Endodermal cell (in vitro differentiated cells): ENCODE results near the gene GJA10. TPM values are rescaled to one million over a fixed set of nuclear protein-coding genes. Genes with fewer than 3 reads are reported as not detected.

ENCODE experiments used
- DNase-seq: peaks from one replicate; pipeline ENCODE4 v3.0.0-alpha.2; 2017
- H3K27ac ChIP-seq: 2 replicates; pipeline ENCODE4 v1.5.1; 2013; ENCODE audit warnings: mild to moderate bottlenecking, low read depth, low read length, moderate library complexity
- H3K27me3 ChIP-seq: 2 replicates; pipeline ENCODE4 v1.6.1; 2013; ENCODE audit warnings: mild to moderate bottlenecking, low read length, moderate library complexity; ENCODE audit not compliant: insufficient read depth, control insufficient read depth, poor library complexity, severe bottlenecking
- H3K36me3 ChIP-seq: 2 replicates; pipeline ENCODE4 v1.7.0; 2013; ENCODE audit warnings: mild to moderate bottlenecking, low read length, moderate library complexity; ENCODE audit not compliant: control insufficient read depth, insufficient read depth
- H3K4me1 ChIP-seq: one replicate; pipeline ENCODE4 v1.7.0; 2013; ENCODE audit warnings: low read length; ENCODE audit not compliant: control insufficient read depth, insufficient read depth
- H3K4me3 ChIP-seq: 2 replicates; pipeline ENCODE4 v1.5.1; 2013; ENCODE audit warnings: mild to moderate bottlenecking, low read length, moderate library complexity
- H3K9ac ChIP-seq: 2 replicates; pipeline ENCODE4 v1.6.1; 2013; ENCODE audit warnings: mild to moderate bottlenecking, low read length, moderate library complexity; ENCODE audit not compliant: poor library complexity, severe bottlenecking; ENCODE audit errors: extremely low read depth
- H3K9me3 ChIP-seq: 2 replicates; pipeline ENCODE4 v1.6.1; 2013; ENCODE audit warnings: mild to moderate bottlenecking, low read length, moderate library complexity; ENCODE audit not compliant: control insufficient read depth
- H3K27ac Mint-ChIP-seq: 2 replicates; pipeline ENCODE4 v1.8.0; 2020; ENCODE audit warnings: mixed read lengths
- H3K27me3 Mint-ChIP-seq: 2 replicates; pipeline ENCODE4 v1.8.0; 2021; ENCODE audit warnings: mild to moderate bottlenecking, mixed read lengths; ENCODE audit not compliant: insufficient read depth
- H3K36me3 Mint-ChIP-seq: 2 replicates; pipeline ENCODE4 v1.8.0; 2020; ENCODE audit warnings: low read depth, mixed read lengths
- H3K4me1 Mint-ChIP-seq: 2 replicates; pipeline ENCODE4 v1.8.0; 2020; ENCODE audit warnings: mixed read lengths
- H3K4me3 Mint-ChIP-seq: 2 replicates; pipeline ENCODE4 v1.8.0; 2020; ENCODE audit warnings: mild to moderate bottlenecking, moderate library complexity, mixed read lengths
- H3K9me3 Mint-ChIP-seq: 2 replicates; pipeline ENCODE4 v1.8.0; 2020; ENCODE audit warnings: mild to moderate bottlenecking, mixed read lengths
- WGBS, 2 experiments: methylation state at CpG; one replicate each; pipeline versions ENCODE4 v1.1.5 to v1.1.7; 2013; ENCODE audit warnings: missing lambda C conversion rate in 2 of 2, mixed read lengths in 1 of 2; ENCODE audit not compliant: insufficient coverage in 1 of 2, insufficient read length in 1 of 2; 5-methylcytosine and 5-hydroxymethylcytosine counted together
- total RNA-seq, 2 donors: library from RNA; stranded (reverse); fragmentation: NEBNext Ultra II Directional in 1 of 2; extraction: Animal tissue kit (Norgen Biotek cat#: 25700) in 1 of 2; gene quantifications; 2 replicates in 1 of 2; 3 replicates in 1 of 2; pipeline ENCODE4 v1.2.1, GENCODE V29; 2021
- TF ChIP-seq, protein P1 (sequence below): fragments of 200-600 bp; sonication (generic); conservative IDR thresholded peaks from 2 replicates; pipeline ENCODE4 v1.5.0; 2021; ENCODE audit warnings: antibody characterized with exemption, mild to moderate bottlenecking

Gene GJA10
- total RNA-seq, 2 donors from 2014 or later, result 0.42 TPM; not detected in 1

DNA sequence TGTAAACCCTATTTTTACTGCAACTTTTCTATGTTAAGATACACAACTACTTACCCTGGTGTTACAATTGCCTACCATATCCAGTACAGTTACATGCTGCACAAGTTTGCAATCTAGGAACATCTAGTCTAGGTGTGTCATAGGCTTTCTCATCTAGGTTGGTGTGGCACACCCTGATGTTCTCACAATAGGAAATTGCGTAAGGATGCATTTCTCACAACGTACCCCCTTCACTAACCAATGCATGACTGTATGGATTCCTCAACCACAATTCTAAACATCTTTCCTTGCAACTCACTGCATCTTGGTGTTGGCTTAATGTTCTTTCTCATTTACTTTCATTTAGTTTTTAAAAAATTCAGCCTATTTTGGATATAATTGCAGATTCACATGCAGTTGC lies 31.6 kb downstream of the GJA10 start:
- Mint-ChIP-seq H3K4me1 (peaks cover 11% of the 10 kb centered on the region), H3K27ac (no peak overlapping the region), H3K4me3 (no peak overlapping the region), H3K9me3 (no peaks in the 10 kb centered on the region), H3K27me3 (no peaks in the 10 kb centered on the region), H3K36me3 (peaks cover 4% of the 10 kb centered on the region)
- Histone ChIP-seq H3K4me3 (no peak overlapping the region), H3K27me3 (no peaks in the 10 kb centered on the region), H3K9me3 (no peaks in the 10 kb centered on the region), H3K9ac (no peak overlapping the region), H3K36me3 (no peaks in the 10 kb centered on the region), H3K4me1 (no peaks in the 10 kb centered on the region), H3K27ac (no peak overlapping the region)
- no peak for DNase-seq
- TF ChIP-seq, protein P1, sequence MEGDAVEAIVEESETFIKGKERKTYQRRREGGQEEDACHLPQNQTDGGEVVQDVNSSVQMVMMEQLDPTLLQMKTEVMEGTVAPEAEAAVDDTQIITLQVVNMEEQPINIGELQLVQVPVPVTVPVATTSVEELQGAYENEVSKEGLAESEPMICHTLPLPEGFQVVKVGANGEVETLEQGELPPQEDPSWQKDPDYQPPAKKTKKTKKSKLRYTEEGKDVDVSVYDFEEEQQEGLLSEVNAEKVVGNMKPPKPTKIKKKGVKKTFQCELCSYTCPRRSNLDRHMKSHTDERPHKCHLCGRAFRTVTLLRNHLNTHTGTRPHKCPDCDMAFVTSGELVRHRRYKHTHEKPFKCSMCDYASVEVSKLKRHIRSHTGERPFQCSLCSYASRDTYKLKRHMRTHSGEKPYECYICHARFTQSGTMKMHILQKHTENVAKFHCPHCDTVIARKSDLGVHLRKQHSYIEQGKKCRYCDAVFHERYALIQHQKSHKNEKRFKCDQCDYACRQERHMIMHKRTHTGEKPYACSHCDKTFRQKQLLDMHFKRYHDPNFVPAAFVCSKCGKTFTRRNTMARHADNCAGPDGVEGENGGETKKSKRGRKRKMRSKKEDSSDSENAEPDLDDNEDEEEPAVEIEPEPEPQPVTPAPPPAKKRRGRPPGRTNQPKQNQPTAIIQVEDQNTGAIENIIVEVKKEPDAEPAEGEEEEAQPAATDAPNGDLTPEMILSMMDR, result no peak
- 85 to 95% methylated on average over 2 of the region's 2 CpGs for WGBS, 2 experiments

DNA sequence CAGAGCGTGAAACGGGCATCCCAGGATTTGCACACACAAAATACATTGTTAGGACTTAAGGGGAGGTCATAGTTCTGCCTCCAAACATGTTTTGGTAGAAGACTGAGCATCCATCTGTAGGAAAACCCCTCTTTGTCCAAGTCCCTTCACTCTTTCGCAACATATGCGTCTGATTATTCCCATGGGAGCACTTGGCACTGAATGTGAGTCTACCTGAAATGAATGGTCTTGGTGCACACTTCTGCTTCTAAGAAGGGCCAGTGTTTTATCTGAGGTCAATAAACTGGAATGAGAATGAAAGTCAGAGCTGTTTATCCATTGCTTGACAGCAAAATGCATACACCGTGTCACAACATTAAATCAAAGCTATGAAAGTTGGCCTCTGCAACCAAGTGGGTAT lies 33.0 kb downstream of the GJA10 start:
- Histone ChIP-seq H3K36me3 (peaks cover 11% of the 10 kb centered on the region), H3K27ac (no peak overlapping the region), H3K4me3 (no peak overlapping the region), H3K4me1 (no peaks in the 10 kb centered on the region), H3K27me3 (no peaks in the 10 kb centered on the region), H3K9ac (no peak overlapping the region), H3K9me3 (no peaks in the 10 kb centered on the region)
- TF ChIP-seq, protein P1, result no peak
- no peak for DNase-seq
- no peak overlapping the region for H3K4me3 Mint-ChIP-seq
- 95% methylated on average over 5 of the region's 5 CpGs for WGBS, 2 experiments
- H3K4me1 Mint-ChIP-seq, result peaks cover 11% of the 10 kb centered on the region
- peaks cover 11% of the 10 kb centered on the region for H3K36me3 Mint-ChIP-seq
- H3K27me3 Mint-ChIP-seq, result no peaks in the 10 kb centered on the region
- no peak overlapping the region for H3K27ac Mint-ChIP-seq
- no peaks in the 10 kb centered on the region for H3K9me3 Mint-ChIP-seq

DNA sequence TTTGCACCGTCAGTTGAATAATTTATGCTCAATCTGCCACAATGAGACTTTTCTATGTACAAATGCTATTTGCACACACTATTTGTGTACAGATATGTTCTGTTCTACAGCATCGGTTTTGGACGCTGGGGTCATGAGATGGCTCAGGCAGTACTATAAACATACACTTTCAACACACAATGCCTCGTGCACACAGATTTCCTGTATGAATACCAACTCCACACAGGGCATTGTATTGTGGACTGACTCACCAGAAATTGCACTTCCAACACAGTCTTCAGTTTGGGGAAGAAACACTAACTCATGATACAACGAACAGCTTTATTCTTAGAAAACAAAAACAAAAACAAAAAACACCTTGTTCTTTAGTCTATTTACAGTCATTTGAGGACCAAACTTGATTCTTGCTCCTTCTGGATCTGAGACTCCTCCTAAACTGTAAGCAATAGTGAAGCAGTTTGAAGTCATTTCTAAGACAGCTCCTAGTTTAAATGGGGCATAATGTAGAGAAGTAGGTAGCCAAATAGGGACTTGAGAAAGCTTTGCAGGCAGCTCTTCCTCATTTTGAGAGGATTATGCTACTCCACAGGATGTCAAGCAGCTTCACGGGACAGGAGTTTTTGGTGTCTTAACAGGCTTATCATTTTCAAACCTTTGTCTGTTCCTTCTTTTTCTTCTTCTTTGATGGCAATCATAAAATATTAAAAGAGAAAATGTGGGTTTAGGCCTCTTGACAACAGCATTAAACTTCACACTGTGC lies 33.7 kb downstream of the GJA10 start:
- Histone ChIP-seq H3K27me3 (no peaks in the 10 kb centered on the region), H3K4me3 (no peak overlapping the region), H3K27ac (no peak overlapping the region), H3K9ac (no peak overlapping the region), H3K4me1 (no peaks in the 10 kb centered on the region), H3K36me3 (peaks cover 11% of the 10 kb centered on the region), H3K9me3 (no peaks in the 10 kb centered on the region)
- WGBS, 2 experiments, result 77 to 84% methylated on average over 5 to 6 of the region's 6 CpGs
- no peak overlapping the region for H3K27ac Mint-ChIP-seq
- H3K27me3 Mint-ChIP-seq, result no peaks in the 10 kb centered on the region
- peaks cover 11% of the 10 kb centered on the region for H3K4me1 Mint-ChIP-seq
- H3K36me3 Mint-ChIP-seq, result peaks cover 17% of the 10 kb centered on the region
- no peak overlapping the region for H3K4me3 Mint-ChIP-seq
- no peak for DNase-seq
- no peaks in the 10 kb centered on the region for H3K9me3 Mint-ChIP-seq
- TF ChIP-seq, protein P1, result no peak
